IMR-90 (cell line): Measurements from ENCODE around the gene KRT83. TPM values are rescaled to one million over a fixed set of nuclear protein-coding genes. Genes with fewer than 3 reads are reported as not detected.

Source experiments
- ATAC-seq: fragments of 200-7000 bp; cut with Tn5 transposase; 2 replicates; pipeline ENCODE4 v1.9.1; 2020; ENCODE audit warnings: low read depth, mild to moderate bottlenecking, moderate library complexity
- BruUV-seq: library from RNA; stranded (reverse); fragments of 400-500 nt; replicated peaks from 2 replicates; lab custom pipeline; 2021; lab: Mats Ljungman, UMichigan
- CTCF ChIA-PET: fragments of 300-600 bp; formaldehyde crosslinking; extraction: SDS; loops from one replicate; lab custom pipeline; 2021; ENCODE audit warnings: antibody characterized with exemption; lab: Yijun Ruan, JAX
- POLR2A ChIA-PET: fragments of 300-600 bp; sonication (Branson Sonifier 250); formaldehyde crosslinking; loops from one replicate; lab custom pipeline; 2022; ENCODE audit warnings: antibody characterized with exemption; ENCODE audit not compliant: unreplicated experiment; lab: Charles Lee
- DNase-seq: peaks from one replicate; pipeline ENCODE4 v3.0.0; 2013
- H2AFZ ChIP-seq: replicated peaks from 2 replicates; pipeline ENCODE3; 2013; ENCODE audit warnings: low read length, mild to moderate bottlenecking; ENCODE audit not compliant: poor library complexity
- H2AK5ac ChIP-seq: 2 replicates; pipeline ENCODE4 v1.6.1; 2013; ENCODE audit warnings: low read depth, low read length, inconsistent platforms
- H2AK9ac ChIP-seq: replicated peaks from 2 replicates; pipeline ENCODE3; 2013; ENCODE audit warnings: mild to moderate bottlenecking, low read depth, low read length, moderate library complexity; ENCODE audit not compliant: poor library complexity
- H2BK120ac ChIP-seq: 2 replicates; pipeline ENCODE4 v1.6.1; 2013; ENCODE audit warnings: low read depth, low read length, inconsistent platforms
- H2BK15ac ChIP-seq: 3 replicates; pipeline ENCODE4 v1.6.1; 2013; ENCODE audit warnings: low read depth, low read length, inconsistent platforms
- H2BK20ac ChIP-seq: 2 replicates; pipeline ENCODE4 v1.6.1; 2013; ENCODE audit warnings: low read depth, mild to moderate bottlenecking, inconsistent platforms, low read length, moderate library complexity
- H2BK5ac ChIP-seq: 2 replicates; pipeline ENCODE4 v1.6.1; 2013; ENCODE audit warnings: mild to moderate bottlenecking, low read depth, low read length, inconsistent platforms; ENCODE audit not compliant: poor library complexity, severe bottlenecking
- H3K14ac ChIP-seq: replicated peaks from 2 replicates; pipeline ENCODE4 v1.6.1; 2013; ENCODE audit warnings: low read depth, low read length, inconsistent platforms
- H3K18ac ChIP-seq: 2 replicates; pipeline ENCODE4 v1.6.1; 2013; ENCODE audit warnings: low read depth, low read length, control low read depth
- H3K23ac ChIP-seq: 2 replicates; pipeline ENCODE4 v1.6.1; 2013; ENCODE audit warnings: low read depth, low read length, inconsistent platforms
- H3K27ac ChIP-seq: 2 replicates; pipeline ENCODE4 v1.5.1; 2013; ENCODE audit warnings: mild to moderate bottlenecking, control low read depth, low read length; ENCODE audit not compliant: insufficient read depth
- H3K27me3 ChIP-seq: 2 replicates; pipeline ENCODE4 v1.6.1; 2013; ENCODE audit warnings: low read length; ENCODE audit not compliant: control insufficient read depth, insufficient read depth
- H3K36me3 ChIP-seq: 2 replicates; pipeline ENCODE4 v1.6.1; 2013; ENCODE audit warnings: low read length, mixed read lengths; ENCODE audit not compliant: control insufficient read depth, insufficient read depth
- H3K4ac ChIP-seq: 2 replicates; pipeline ENCODE4 v1.6.1; 2013; ENCODE audit warnings: low read depth, low read length, inconsistent platforms
- H3K4me1 ChIP-seq: 2 replicates; pipeline ENCODE4 v1.6.1; 2013; ENCODE audit warnings: low read length, mixed read lengths; ENCODE audit not compliant: control insufficient read depth, insufficient read depth
- H3K4me2 ChIP-seq: 2 replicates; pipeline ENCODE4 v1.6.1; 2013; ENCODE audit warnings: low read depth, mild to moderate bottlenecking, control low read depth, low read length, moderate library complexity
- H3K4me3 ChIP-seq: 2 replicates; pipeline ENCODE4 v1.5.1; 2013; ENCODE audit warnings: low read depth, mild to moderate bottlenecking, control low read depth, low read length, moderate library complexity; ENCODE audit not compliant: insufficient read depth
- H3K56ac ChIP-seq: 2 replicates; pipeline ENCODE4 v1.6.1; 2013; ENCODE audit warnings: low read length, inconsistent platforms; ENCODE audit not compliant: insufficient read depth; ENCODE audit errors: extremely low read depth
- H3K79me1 ChIP-seq, 2 experiments: 2 replicates each; pipeline ENCODE4 v1.6.1; 2013; ENCODE audit warnings: low read length in 2 of 2, inconsistent platforms in 1 of 2, low read depth in 1 of 2
- H3K9ac ChIP-seq: 2 replicates; pipeline ENCODE4 v1.6.1; 2013; ENCODE audit warnings: low read depth, low read length, control low read depth
- H3K9me1 ChIP-seq: 2 replicates; pipeline ENCODE4 v1.6.1; 2013; ENCODE audit warnings: low read length, inconsistent platforms; ENCODE audit not compliant: insufficient read depth
- H3K9me3 ChIP-seq: 2 replicates; pipeline ENCODE4 v1.6.1; 2013; ENCODE audit warnings: low read length; ENCODE audit not compliant: control insufficient read depth, insufficient read depth
- H4K20me1 ChIP-seq: 2 replicates; pipeline ENCODE4 v1.6.1; 2013; ENCODE audit warnings: low read length, inconsistent platforms; ENCODE audit not compliant: insufficient read depth
- H4K5ac ChIP-seq: 2 replicates; pipeline ENCODE4 v1.6.1; 2013; ENCODE audit warnings: mild to moderate bottlenecking, low read depth, low read length, control low read depth
- H4K8ac ChIP-seq, 2 experiments: 2 replicates each; pipeline ENCODE4 v1.6.1; 2013; ENCODE audit warnings: low read depth in 2 of 2, low read length in 2 of 2, control low read depth in 1 of 2, inconsistent platforms in 1 of 2
- H4K91ac ChIP-seq: 2 replicates; pipeline ENCODE4 v1.6.1; 2013; ENCODE audit warnings: low read depth, low read length, inconsistent platforms; ENCODE audit not compliant: insufficient read depth
- BHLHE40 ChIP-seq: fragments of 150-350 bp; IDR thresholded peaks from 2 replicates; pipeline ENCODE4 v1.6.1; 2016; ENCODE audit warnings: mild to moderate bottlenecking, low read depth, low read length
- CEBPB ChIP-seq: IDR thresholded peaks from 2 replicates; pipeline ENCODE4 v1.6.1; 2012; ENCODE audit warnings: low read depth, low read length, improper control_type of control experiment
- CHD1 ChIP-seq: IDR thresholded peaks from 2 replicates; pipeline ENCODE4 v1.6.1; 2012; ENCODE audit warnings: low read depth, low read length, improper control_type of control experiment
- CTCF ChIP-seq: conservative IDR thresholded peaks from 2 replicates; pipeline ENCODE4 v1.5.1; 2012; ENCODE audit warnings: mild to moderate bottlenecking, low read depth, low read length, improper control_type of control experiment
- MAFK ChIP-seq: IDR thresholded peaks from 2 replicates; pipeline ENCODE4 v1.6.1; 2012; ENCODE audit warnings: low read depth, low read length, improper control_type of control experiment
- MAZ ChIP-seq: IDR thresholded peaks from 2 replicates; pipeline ENCODE4 v1.6.1; 2012; ENCODE audit warnings: low read depth, mild to moderate bottlenecking, low read length, improper control_type of control experiment, moderate library complexity, borderline replicate concordance
- NFE2L2 ChIP-seq: fragments of 150-350 bp; IDR thresholded peaks from 2 replicates; pipeline ENCODE4 v1.6.1; 2016; ENCODE audit warnings: low read depth, mild to moderate bottlenecking, low read length
- POLR2A ChIP-seq: IDR thresholded peaks from 2 replicates; pipeline ENCODE4 v1.6.1; 2012; ENCODE audit warnings: mild to moderate bottlenecking, low read depth, low read length
- RCOR1 ChIP-seq: IDR thresholded peaks from 2 replicates; pipeline ENCODE4 v1.6.1; 2012; ENCODE audit warnings: mild to moderate bottlenecking, low read length, improper control_type of control experiment; ENCODE audit not compliant: insufficient replicate concordance
- RFX5 ChIP-seq: IDR thresholded peaks from 2 replicates; pipeline ENCODE4 v1.8.0; 2012; ENCODE audit warnings: low read depth, mild to moderate bottlenecking, low read length, moderate library complexity
- SMC3 ChIP-seq: fragments of 150-350 bp; IDR thresholded peaks from 2 replicates; pipeline ENCODE4 v1.6.1; 2016; ENCODE audit warnings: low read depth, mild to moderate bottlenecking, antibody characterized with exemption, low read length, moderate library complexity
- USF2 ChIP-seq: fragments of 150-350 bp; IDR thresholded peaks from 2 replicates; pipeline ENCODE4 v1.6.1; 2017; ENCODE audit warnings: mild to moderate bottlenecking, antibody characterized with exemption, low read length, low read depth
- WGBS, 2 experiments: methylation state at CpG; one replicate each; pipeline versions ENCODE4 v1.1.5 to v1.1.7; 2013; ENCODE audit warnings: missing lambda C conversion rate in 2 of 2; ENCODE audit not compliant: insufficient read length in 1 of 2; ENCODE audit errors: extremely low coverage in 2 of 2; 5-methylcytosine and 5-hydroxymethylcytosine counted together
- dilution Hi-C: fragments of 300-500 bp; cut with HindIII; formaldehyde crosslinking; loops from one replicate; pipeline ENCODE4 v1.14.3; 2018; ENCODE audit warnings: low sequenced_read_pairs; ENCODE audit not compliant: unreplicated experiment
- in situ Hi-C: fragments of 300-500 bp; cut with MboI; formaldehyde crosslinking; loops from 3 replicates; pipeline ENCODE4 v1.14.3; 2019; ENCODE audit warnings: low sequenced_read_pairs, inconsistent platforms, mixed read lengths
- intact Hi-C: fragments of 100-400 bp; cut with micrococcal nuclease; formaldehyde crosslinking; loops from 2 replicates; pipeline ENCODE4 v1.10.0; 2022
- polyA plus RNA-seq, 3 experiments: library from polyadenylated mRNA; depleted of rRNA; stranded (reverse); fragments of >200 nt; gene quantifications; 2 replicates each; pipeline ENCODE4 v1.2.3, GENCODE V29; 2012; ENCODE audit warnings: low replicate concordance in 1 of 3
- total RNA-seq: library from RNA; depleted of rRNA; stranded (reverse); fragments of >200 nt; gene quantifications from 2 replicates; pipeline ENCODE4 v1.2.3, GENCODE V29; 2012

KRT83 gene
- total and polyA plus RNA-seq, 2 of the 4 experiments (the other 2 are of a cell fraction): not detected

- Histone ChIP-seq H3K4me1 (peaks cover 2% of the 10 kb centered on the region), H4K8ac (no peak overlapping the region), H4K91ac (no peak overlapping the region), H3K23ac (no peak overlapping the region), H3K9me1 (no peaks in the 10 kb centered on the region), H3K18ac (no peak overlapping the region), H3K27ac (no peak overlapping the region), H2AFZ (no peak overlapping the region), H3K4ac (no peak overlapping the region), H4K5ac (no peak overlapping the region), H3K79me1 (no peaks in the 10 kb centered on the region), H3K56ac (no peak overlapping the region), H2BK20ac (no peak overlapping the region), H3K36me3 (no peaks in the 10 kb centered on the region), H3K4me3 (no peak overlapping the region), H3K14ac (no peak overlapping the region), H2AK5ac (no peak overlapping the region), H2AK9ac (no peak overlapping the region), H2BK5ac (no peak overlapping the region), H2BK120ac (no peak overlapping the region), H3K9ac (no peak overlapping the region), H4K20me1 (no peaks in the 10 kb centered on the region), H3K9me3 (peaks cover 2% of the 10 kb centered on the region; the same call in 1 of the 2 replicates), H3K4me2 (no peak overlapping the region), H3K27me3 (peaks cover 14% of the 10 kb centered on the region), H2BK15ac (no peak overlapping the region)
- TF ChIP-seq CHD1 (no peak), BHLHE40 (no peak), RCOR1 (no peak), POLR2A (no peak), RFX5 (no peak), SMC3 (no peak), MAFK (no peak), CEBPB (no peak), USF2 (no peak), NFE2L2 (no peak), CTCF (no peak), MAZ (no peak)
- no peak for DNase-seq
- intact Hi-C loops: no loop called here
- in situ Hi-C loops: no loop called here
- POLR2A ChIA-PET: no interaction called here
- BruUV-seq: no TSS peak
- 60% methylated on average over 1 of the region's 3 CpGs; no CpG with 5 or more reads in 1 of the 2 experiments for WGBS, 2 experiments
- ATAC-seq: no peak
- CTCF ChIA-PET: interaction anchor here (3.3 kb wide), 1 partner anchor 12 kb away, joined by 14 read pairs; no protein-coding TSS in a partner anchor
- dilution Hi-C loops: no loop called here
These were observed 53.9 kb downstream of the KRT83 start for GRCh38 chr12:52267266-52267665.
